Myocyte (in vitro differentiated cells): Measurements from ENCODE around the gene TLK2. TPM values are rescaled to one million over a fixed set of nuclear protein-coding genes. Genes with fewer than 3 reads are reported as not detected.
A peak's percentile ranks its signal among the peaks of the same experiment; 100 is the strongest.

ENCODE experiments used
- DNase-seq: peaks from one replicate; pipeline ENCODE4 v3.0.0-alpha.2; 2012; ENCODE audit warnings: low read depth
- total RNA-seq: library from RNA; depleted of rRNA; stranded (reverse); fragments of >200 nt; gene quantifications from 2 replicates; pipeline ENCODE4 v1.2.3, GENCODE V29; 2014

TLK2 gene
- total RNA-seq, 1 donor from 2014 or later = 71.1 TPM

GRCh38 chr17:62652251-62653001 lies 173.8 kb downstream of the TLK2 start:
- DNase-seq = peak; percentile 88

GRCh38 chr17:62653002-62653825 lies 174.6 kb downstream of the TLK2 start:
- DNase-seq = peak; percentile 86

GRCh38 chr17:62653826-62654761 lies 175.5 kb downstream of the TLK2 start:
- DNase-seq = peak; percentile 98

DNA sequence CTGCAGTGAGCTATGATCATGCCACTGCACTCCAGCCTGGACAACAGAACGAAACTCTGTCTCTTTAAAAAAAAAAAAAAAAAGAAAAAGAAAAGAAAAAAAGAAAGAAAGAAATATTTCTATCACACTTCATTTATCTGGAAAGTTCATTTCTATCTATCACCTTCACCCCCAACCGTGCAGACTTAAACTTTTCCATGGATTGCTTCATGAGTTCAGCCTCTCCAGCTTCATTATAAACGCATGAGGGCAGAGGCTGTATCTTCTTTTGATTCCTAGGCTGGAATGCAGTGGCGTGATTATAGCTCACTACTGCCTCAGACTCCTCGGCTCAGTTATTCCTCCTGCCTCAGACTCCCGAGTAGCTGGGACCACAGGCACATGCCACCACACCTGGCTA lies 177.0 kb downstream of the TLK2 start:
- DNase-seq = no peak

DNA sequence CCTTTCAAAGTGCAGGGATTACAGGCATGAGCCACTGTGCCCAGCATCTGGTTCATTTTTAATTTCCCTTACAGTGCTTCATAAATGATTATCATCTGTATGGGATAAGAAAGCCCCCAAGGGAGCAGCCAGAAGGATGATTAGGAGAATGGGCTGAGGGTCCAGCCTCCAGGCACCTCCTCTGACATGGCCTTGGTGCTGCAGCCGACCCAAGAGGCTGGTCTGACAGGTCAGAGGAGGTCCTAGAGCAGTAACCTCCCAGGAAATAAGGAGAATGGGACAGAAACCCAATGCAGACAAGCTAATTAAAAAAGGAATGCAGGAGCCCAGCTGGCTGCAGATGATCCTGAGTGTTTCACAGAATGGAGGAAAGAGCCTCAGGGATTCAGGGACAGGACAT lies 177.8 kb downstream of the TLK2 start:
- no peak for DNase-seq

DNA sequence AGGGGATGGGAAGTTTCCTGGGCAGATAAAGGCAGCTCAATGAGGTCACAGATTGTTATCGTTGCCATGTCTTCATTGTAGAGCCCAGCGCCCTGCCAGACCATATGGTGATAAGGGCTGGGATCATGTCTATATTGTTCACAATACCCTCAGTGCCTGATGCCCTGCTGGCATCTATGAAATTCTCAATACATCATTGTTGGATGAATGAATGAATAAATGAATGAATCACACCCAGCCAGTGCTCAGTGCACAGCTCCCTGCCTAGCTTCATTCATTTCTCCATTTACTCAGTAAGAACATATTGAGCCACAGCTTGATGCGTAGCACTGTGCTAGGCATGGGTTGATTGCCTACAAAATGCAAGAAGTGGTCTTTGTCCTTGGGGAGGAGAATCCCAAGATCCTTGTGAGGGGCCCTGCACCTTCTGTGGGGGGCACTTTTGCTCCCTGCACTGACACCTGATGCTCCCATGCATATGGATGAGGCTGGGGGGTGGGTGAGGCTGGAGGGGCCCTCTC lies 178.6 kb downstream of the TLK2 start:
- DNase-seq = no peak

GRCh38 chr17:62657690-62658089 lies 179.1 kb downstream of the TLK2 start:
- DNase-seq = no peak

- DNase-seq = no peak
Measured at GRCh38 chr17:62658136-62658920, 179.7 kb downstream of the TLK2 start.

DNA sequence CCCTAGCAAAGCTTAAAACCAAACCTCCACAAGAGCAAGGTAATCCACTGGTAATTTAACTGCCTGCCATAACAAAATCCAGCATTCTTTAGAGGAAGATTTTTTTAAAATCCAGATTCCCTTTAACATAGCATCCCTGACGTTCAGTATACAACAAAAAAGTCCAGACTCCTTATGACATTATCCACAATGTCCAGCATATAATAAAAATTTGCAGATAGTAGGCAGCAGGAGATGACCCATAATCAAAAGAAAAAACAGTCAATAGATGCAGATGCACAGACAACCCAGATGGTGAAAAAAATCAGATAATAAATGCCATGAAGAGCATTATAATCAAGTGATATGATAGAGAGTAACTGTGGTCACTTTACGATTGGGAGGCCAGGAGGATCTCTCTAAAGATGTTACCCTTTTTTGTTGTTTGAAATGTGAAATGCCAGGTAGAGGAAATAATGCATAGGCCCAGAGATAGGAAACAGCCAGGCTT lies 182.0 kb downstream of the TLK2 start:
- DNase-seq = no peak

GRCh38 chr17:62661337-62661736 lies 182.7 kb downstream of the TLK2 start:
- no peak for DNase-seq

DNA sequence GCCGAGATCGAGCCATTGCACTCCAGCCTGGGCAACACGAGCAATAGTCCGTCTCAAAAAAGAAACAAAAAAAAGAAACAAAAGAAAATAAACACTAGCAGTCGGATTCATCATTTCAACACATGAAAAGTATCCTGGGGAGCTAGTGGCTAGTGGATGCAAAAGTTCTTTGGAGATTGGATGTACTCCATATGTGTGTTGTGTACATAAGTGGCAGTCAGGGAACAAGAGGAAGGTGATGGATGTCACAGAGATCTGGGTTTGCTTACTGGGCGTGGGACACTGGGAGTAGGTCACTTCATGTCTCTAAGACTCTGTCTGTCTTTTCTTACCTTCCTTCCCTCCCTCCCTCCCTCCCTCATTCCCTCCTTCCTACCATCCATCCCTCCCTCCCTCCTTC lies 184.2 kb downstream of the TLK2 start:
- DNase-seq = no peak

Other genes with a start within 250 kb of the TLK2 start
- not detected in 2 replicates for gene EFCAB3, start 98.3 kb upstream of the TLK2 start, total RNA-seq
- gene METTL2A, start 54.9 kb upstream of the TLK2 start, total RNA-seq = 23.5 and 26.1 TPM in 2 replicates
- gene MRC2, start 148.8 kb downstream of the TLK2 start, total RNA-seq = 143 and 161 TPM in 2 replicates